Mucosa of rectum (tissue), 2 donors: ENCODE results near the gene PTGDS.
"Not testable (repeated sequence)": the region's sequence is repeated elsewhere in the genome, so short reads cannot be mapped to it uniquely, and the experiment has no call there.

Experiments used
- H3K27ac ChIP-seq, 2 donors: one replicate each; pipeline ENCODE4 v1.7.0; 2013; ENCODE audit warnings: inconsistent platforms in 2 of 2, low read depth in 2 of 2, low read length in 2 of 2
- H3K27me3 ChIP-seq, 2 donors: one replicate each; pipeline ENCODE4 v1.7.0; 2013; ENCODE audit warnings: low read length in 2 of 2; ENCODE audit not compliant: control insufficient read depth in 2 of 2, insufficient read depth in 2 of 2
- H3K36me3 ChIP-seq, 2 donors: one replicate each; pipeline ENCODE4 v1.7.0; 2013; ENCODE audit warnings: low read length in 2 of 2; ENCODE audit not compliant: control insufficient read depth in 2 of 2, insufficient read depth in 2 of 2
- H3K4me1 ChIP-seq, 2 donors: one replicate each; pipeline ENCODE4 v1.7.0; 2013; ENCODE audit warnings: low read length in 2 of 2, mild to moderate bottlenecking in 1 of 2; ENCODE audit not compliant: control insufficient read depth in 2 of 2, insufficient read depth in 2 of 2
- H3K4me3 ChIP-seq, 2 donors: one replicate each; pipeline ENCODE4 v1.7.0; 2013; ENCODE audit warnings: low read length in 2 of 2
- H3K9ac ChIP-seq, 2 donors: one replicate each; pipeline ENCODE4 v1.7.0; 2013; ENCODE audit warnings: low read length in 2 of 2, low read depth in 1 of 2, mild to moderate bottlenecking in 1 of 2
- H3K9me3 ChIP-seq, 2 donors: one replicate each; pipeline ENCODE4 v1.7.0; 2013; ENCODE audit warnings: low read length in 2 of 2; ENCODE audit not compliant: control insufficient read depth in 2 of 2
- donor health status: healthy.
- donor health status: Normal muscosa, but diverticular disease.

PTGDS gene

GRCh38 chr9:137000177-137000930 is 23.1 kb downstream of the PTGDS start:
- Histone ChIP-seq H3K4me3 (peak overlapping the region in 1 of 2 donors; percentile 31), H3K9ac (no peak overlapping the region), H3K9me3 (no peaks in the 10 kb centered on the region), H3K27me3 (peaks cover 0 to 3% of the 10 kb centered on the region in 2 donors), H3K4me1 (peaks cover 20 to 24% of the 10 kb centered on the region in 2 donors), H3K36me3 (no peaks in the 10 kb centered on the region), H3K27ac (peak overlapping the region in 1 of 2 donors; percentile 65)

GRCh38 chr9:137001857-137002645 is 24.7 kb downstream of the PTGDS start:
- no peak overlapping the region for H3K9ac ChIP-seq
- H3K27ac ChIP-seq = no peak overlapping the region
- no peaks in the 10 kb centered on the region for H3K9me3 ChIP-seq
- no peaks in the 10 kb centered on the region for H3K36me3 ChIP-seq
- no peak overlapping the region for H3K4me3 ChIP-seq
- peaks cover 8 to 11% of the 10 kb centered on the region in 2 donors for H3K4me1 ChIP-seq
- peaks cover 0 to 3% of the 10 kb centered on the region in 2 donors for H3K27me3 ChIP-seq

GRCh38 chr9:137002646-137003041 is 25.3 kb downstream of the PTGDS start:
- Histone ChIP-seq H3K36me3 (no peaks in the 10 kb centered on the region), H3K4me1 (peaks cover 2 to 6% of the 10 kb centered on the region in 2 donors), H3K27me3 (peaks cover 0 to 3% of the 10 kb centered on the region in 2 donors), H3K9ac (no peak overlapping the region), H3K9me3 (no peaks in the 10 kb centered on the region), H3K27ac (no peak overlapping the region), H3K4me3 (no peak overlapping the region)

GRCh38 chr9:137004285-137004684 is 27.0 kb downstream of the PTGDS start:
- not testable (repeated sequence) for H3K9ac ChIP-seq, H3K27ac ChIP-seq, H3K27me3 ChIP-seq, H3K4me3 ChIP-seq, H3K4me1 ChIP-seq, H3K36me3 ChIP-seq, H3K9me3 ChIP-seq

GRCh38 chr9:137006116-137007003 is 29.1 kb downstream of the PTGDS start:
- H3K36me3 ChIP-seq = peaks cover 0 to 4% of the 10 kb centered on the region in 2 donors
- H3K4me1 ChIP-seq = no peaks in the 10 kb centered on the region
- H3K27ac ChIP-seq = no peak overlapping the region
- H3K27me3 ChIP-seq = peaks cover 0 to 3% of the 10 kb centered on the region in 2 donors
- no peaks in the 10 kb centered on the region for H3K9me3 ChIP-seq
- H3K4me3 ChIP-seq = no peak overlapping the region
- H3K9ac ChIP-seq = no peak overlapping the region

- Histone ChIP-seq H3K4me3 (no peak overlapping the region), H3K36me3 (peaks cover under 1 to 4% of the 10 kb centered on the region in 2 donors), H3K27ac (no peak overlapping the region), H3K4me1 (no peaks in the 10 kb centered on the region), H3K27me3 (no peaks in the 10 kb centered on the region), H3K9ac (no peak overlapping the region), H3K9me3 (no peaks in the 10 kb centered on the region)
Measured at GRCh38 chr9:137007108-137007815, 30.0 kb downstream of the PTGDS start.

- Histone ChIP-seq H3K4me1 (no peaks in the 10 kb centered on the region), H3K27me3 (no peaks in the 10 kb centered on the region), H3K36me3 (peaks cover 3 to 6% of the 10 kb centered on the region in 2 donors), H3K9ac (no peak overlapping the region), H3K4me3 (no peak overlapping the region), H3K27ac (no peak overlapping the region), H3K9me3 (no peaks in the 10 kb centered on the region)
Measured at GRCh38 chr9:137007816-137008270, 30.5 kb downstream of the PTGDS start.

GRCh38 chr9:137008312-137008711 is 31.0 kb downstream of the PTGDS start:
- Histone ChIP-seq H3K36me3 (peaks cover 3 to 6% of the 10 kb centered on the region in 2 donors), H3K9me3 (no peaks in the 10 kb centered on the region), H3K27me3 (no peaks in the 10 kb centered on the region), H3K4me1 (no peaks in the 10 kb centered on the region), H3K27ac (no peak overlapping the region), H3K4me3 (no peak overlapping the region), H3K9ac (no peak overlapping the region)

- H3K9ac ChIP-seq = no peak overlapping the region
- H3K36me3 ChIP-seq = peaks cover 6 to 7% of the 10 kb centered on the region in 2 donors
- no peaks in the 10 kb centered on the region for H3K4me1 ChIP-seq
- H3K27me3 ChIP-seq = no peaks in the 10 kb centered on the region
- no peaks in the 10 kb centered on the region for H3K9me3 ChIP-seq
- H3K27ac ChIP-seq = no peak overlapping the region
- no peak overlapping the region for H3K4me3 ChIP-seq
Measured at GRCh38 chr9:137009217-137009616, 31.9 kb downstream of the PTGDS start.
